RKO (cell line): ENCODE results near the gene SAP30L.
A peak's percentile ranks its signal among the peaks of the same experiment; 100 is the strongest.

Experiments used
- DNase-seq: peaks from one replicate; pipeline ENCODE4 v3.0.0-alpha.2; 2016; ENCODE audit warnings: low spot score

Gene SAP30L

GRCh38 chr5:154465169-154465568, 19.4 kb downstream of the SAP30L start:
- DNase-seq: peak; percentile 70

- no peak for DNase-seq
These were observed 20.4 kb downstream of the SAP30L start for GRCh38 chr5:154466147-154466546.

- DNase-seq: no peak
These were observed 20.9 kb downstream of the SAP30L start for GRCh38 chr5:154466671-154467070.

GRCh38 chr5:154467655-154468354, 22.0 kb downstream of the SAP30L start:
- DNase-seq: peak; percentile 62

- no peak for DNase-seq
These were observed 24.3 kb downstream of the SAP30L start for GRCh38 chr5:154470137-154470536.

GRCh38 chr5:154470947-154471870, 25.4 kb downstream of the SAP30L start:
- no peak for DNase-seq

- DNase-seq: no peak
These were observed 27.2 kb downstream of the SAP30L start for GRCh38 chr5:154472871-154473580.

- no peak for DNase-seq
These were observed 27.9 kb downstream of the SAP30L start for GRCh38 chr5:154473581-154474283.

GRCh38 chr5:154474396-154475334, 28.9 kb downstream of the SAP30L start:
- DNase-seq: no peak

GRCh38 chr5:154475591-154476353, 30.0 kb downstream of the SAP30L start:
- DNase-seq: no peak

GRCh38 chr5:154476354-154477205, 30.8 kb downstream of the SAP30L start:
- DNase-seq: no peak

- no peak for DNase-seq
These were observed 31.8 kb downstream of the SAP30L start for GRCh38 chr5:154477382-154478223.

- DNase-seq: no peak
These were observed 32.4 kb downstream of the SAP30L start, which contains the start of gene HAND1 for GRCh38 chr5:154478224-154478565. HAND1 (minus strand) TSS chr5:154478227; CDS start chr5:154478008, 219 bp downstream.

GRCh38 chr5:154478752-154479159, 33.0 kb downstream of the SAP30L start:
- no peak for DNase-seq

- DNase-seq: no peak
These were observed 33.6 kb downstream of the SAP30L start for GRCh38 chr5:154479160-154479943.

GRCh38 chr5:154479944-154480750, 34.4 kb downstream of the SAP30L start:
- DNase-seq: no peak
